Loucy (cell line): ENCODE data around the gene CALML3.

Experiments used
- H2AFZ ChIP-seq: fragments of 200-600 bp; sonication (generic); 2 replicates; pipeline ENCODE4 v1.6.0; 2016; ENCODE audit warnings: antibody characterized with exemption, mild to moderate bottlenecking, low read length, moderate library complexity
- H3F3A ChIP-seq: fragments of 200-600 bp; 2 replicates; pipeline ENCODE4 v1.6.0; 2016; ENCODE audit warnings: antibody characterized with exemption, low read depth, mild to moderate bottlenecking
- H3K27me3 ChIP-seq: fragments of 200-600 bp; sonication (generic); 2 replicates; pipeline ENCODE4 v1.6.1; 2014; ENCODE audit warnings: low read length, mild to moderate bottlenecking; ENCODE audit not compliant: insufficient read depth, poor library complexity, severe bottlenecking
- H3K36me3 ChIP-seq: fragments of 200-600 bp; sonication (generic); 2 replicates; pipeline ENCODE4 v1.6.1; 2016; ENCODE audit warnings: low read length; ENCODE audit not compliant: insufficient read depth
- H3K4me1 ChIP-seq: fragments of 200-600 bp; sonication (generic); 2 replicates; pipeline ENCODE4 v1.5.1; 2014; ENCODE audit warnings: low read length, mild to moderate bottlenecking; ENCODE audit not compliant: insufficient read depth, poor library complexity, severe bottlenecking
- H3K4me2 ChIP-seq: fragments of 200-600 bp; sonication (generic); 2 replicates; pipeline ENCODE4 v1.6.0; 2014; ENCODE audit warnings: antibody characterized with exemption, low read length, low read depth, mild to moderate bottlenecking; ENCODE audit not compliant: poor library complexity, severe bottlenecking
- H3K4me3 ChIP-seq: fragments of 200-600 bp; sonication (generic); 2 replicates; pipeline ENCODE4 v1.5.1; 2014; ENCODE audit warnings: low read length, mild to moderate bottlenecking, mixed read lengths; ENCODE audit not compliant: poor library complexity, severe bottlenecking
- H3K79me2 ChIP-seq: fragments of 200-600 bp; sonication (generic); 2 replicates; pipeline ENCODE4 v1.6.1; 2014; ENCODE audit warnings: low read length; ENCODE audit not compliant: insufficient read depth
- H3K9ac ChIP-seq: fragments of 200-600 bp; sonication (generic); 2 replicates; pipeline ENCODE4 v1.6.0; 2014; ENCODE audit warnings: mild to moderate bottlenecking, low read depth, low read length, moderate library complexity; ENCODE audit not compliant: poor library complexity, severe bottlenecking
- H3K9me2 ChIP-seq: fragments of 200-600 bp; sonication (generic); replicated peaks from 2 replicates; pipeline ENCODE4 v1.6.1; 2016; ENCODE audit warnings: low read depth, low read length, mixed read lengths
- H3K9me3 ChIP-seq: fragments of 200-600 bp; sonication (generic); 2 replicates; pipeline ENCODE4 v1.6.1; 2014; ENCODE audit warnings: mild to moderate bottlenecking, antibody characterized with exemption, low read length, low read depth; ENCODE audit not compliant: insufficient read depth
- H4K20me1 ChIP-seq: fragments of 200-600 bp; sonication (generic); 2 replicates; pipeline ENCODE4 v1.6.0; 2014; ENCODE audit warnings: antibody characterized with exemption, low read length, mild to moderate bottlenecking; ENCODE audit not compliant: insufficient read depth, poor library complexity, severe bottlenecking
- EZH2phosphoT487 ChIP-seq: fragments of 200-600 bp; IDR thresholded peaks from 2 replicates; pipeline ENCODE4 v1.6.1; 2018; ENCODE audit warnings: antibody characterized with exemption, mild to moderate bottlenecking, moderate library complexity, borderline replicate concordance
- TF ChIP-seq, protein P1 (sequence below): fragments of 200-600 bp; sonication (generic); conservative IDR thresholded peaks from 2 replicates; pipeline ENCODE4 v1.5.1; 2014; ENCODE audit warnings: mild to moderate bottlenecking, antibody characterized with exemption, low read length

CALML3 gene

DNA sequence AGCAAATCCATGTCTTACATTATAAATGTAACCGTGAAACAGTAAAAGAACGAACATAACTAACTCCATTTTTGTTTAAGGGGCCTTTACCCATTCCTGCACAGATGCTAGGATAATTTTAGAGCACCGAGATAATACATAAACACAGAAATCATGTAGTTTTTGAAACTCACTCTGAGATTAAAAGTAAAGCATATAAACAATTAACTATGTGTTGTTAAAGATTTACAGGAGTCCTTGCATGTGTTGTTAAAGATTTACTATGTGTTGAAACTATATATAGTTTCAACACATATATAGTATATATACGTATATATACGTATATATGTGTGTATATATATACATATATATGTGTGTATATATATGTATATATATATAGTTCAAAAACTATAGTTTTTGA, 7.2 kb upstream of the CALML3 start:
- no peaks in the 10 kb centered on the region for H3K79me2 ChIP-seq
- no peaks in the 10 kb centered on the region for H3K9me3 ChIP-seq
- H3K4me1 ChIP-seq = peaks cover 4% of the 10 kb centered on the region
- H3K4me3 ChIP-seq = no peak overlapping the region
- H3F3A ChIP-seq = no peaks in the 10 kb centered on the region
- no peak overlapping the region for H2AFZ ChIP-seq
- no peak overlapping the region for H3K4me2 ChIP-seq
- no peaks in the 10 kb centered on the region for H3K36me3 ChIP-seq
- no peaks in the 10 kb centered on the region for H3K9me2 ChIP-seq
- H3K27me3 ChIP-seq = no peaks in the 10 kb centered on the region
- H3K9ac ChIP-seq = no peak overlapping the region
- no peaks in the 10 kb centered on the region for H4K20me1 ChIP-seq
- no peak for TF ChIP-seq EZH2phosphoT487
- TF ChIP-seq, protein P1, sequence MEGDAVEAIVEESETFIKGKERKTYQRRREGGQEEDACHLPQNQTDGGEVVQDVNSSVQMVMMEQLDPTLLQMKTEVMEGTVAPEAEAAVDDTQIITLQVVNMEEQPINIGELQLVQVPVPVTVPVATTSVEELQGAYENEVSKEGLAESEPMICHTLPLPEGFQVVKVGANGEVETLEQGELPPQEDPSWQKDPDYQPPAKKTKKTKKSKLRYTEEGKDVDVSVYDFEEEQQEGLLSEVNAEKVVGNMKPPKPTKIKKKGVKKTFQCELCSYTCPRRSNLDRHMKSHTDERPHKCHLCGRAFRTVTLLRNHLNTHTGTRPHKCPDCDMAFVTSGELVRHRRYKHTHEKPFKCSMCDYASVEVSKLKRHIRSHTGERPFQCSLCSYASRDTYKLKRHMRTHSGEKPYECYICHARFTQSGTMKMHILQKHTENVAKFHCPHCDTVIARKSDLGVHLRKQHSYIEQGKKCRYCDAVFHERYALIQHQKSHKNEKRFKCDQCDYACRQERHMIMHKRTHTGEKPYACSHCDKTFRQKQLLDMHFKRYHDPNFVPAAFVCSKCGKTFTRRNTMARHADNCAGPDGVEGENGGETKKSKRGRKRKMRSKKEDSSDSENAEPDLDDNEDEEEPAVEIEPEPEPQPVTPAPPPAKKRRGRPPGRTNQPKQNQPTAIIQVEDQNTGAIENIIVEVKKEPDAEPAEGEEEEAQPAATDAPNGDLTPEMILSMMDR = no peak

DNA sequence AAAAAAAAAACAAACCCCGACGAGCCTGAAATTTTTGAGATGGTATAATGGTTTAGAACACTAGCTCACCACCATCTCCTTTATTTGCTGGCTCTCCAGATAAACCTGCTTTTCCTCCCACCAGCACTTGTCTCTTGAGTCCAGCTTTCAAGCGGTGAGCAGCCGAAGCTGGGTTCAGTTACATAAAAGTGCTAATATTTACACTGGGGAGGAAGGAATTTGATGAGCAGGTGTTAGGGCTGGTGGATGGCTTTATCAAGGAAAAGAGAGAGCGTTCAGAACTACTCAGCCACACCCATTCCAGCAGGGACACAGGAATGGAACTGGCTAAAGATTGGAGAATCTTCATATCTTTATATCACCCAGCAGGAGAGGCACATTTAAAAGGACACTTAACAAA, 6.6 kb upstream of the CALML3 start:
- H3F3A ChIP-seq = no peaks in the 10 kb centered on the region
- H3K36me3 ChIP-seq = no peaks in the 10 kb centered on the region
- H3K79me2 ChIP-seq = no peaks in the 10 kb centered on the region
- H4K20me1 ChIP-seq = no peaks in the 10 kb centered on the region
- H3K9me2 ChIP-seq = no peaks in the 10 kb centered on the region
- H3K4me2 ChIP-seq = no peak overlapping the region
- H3K4me1 ChIP-seq = peaks cover 3% of the 10 kb centered on the region
- no peaks in the 10 kb centered on the region for H3K9me3 ChIP-seq
- no peak overlapping the region for H2AFZ ChIP-seq
- H3K9ac ChIP-seq = no peak overlapping the region
- TF ChIP-seq EZH2phosphoT487 = no peak
- TF ChIP-seq, protein P1 = no peak
- H3K27me3 ChIP-seq = no peaks in the 10 kb centered on the region
- H3K4me3 ChIP-seq = no peak overlapping the region

DNA sequence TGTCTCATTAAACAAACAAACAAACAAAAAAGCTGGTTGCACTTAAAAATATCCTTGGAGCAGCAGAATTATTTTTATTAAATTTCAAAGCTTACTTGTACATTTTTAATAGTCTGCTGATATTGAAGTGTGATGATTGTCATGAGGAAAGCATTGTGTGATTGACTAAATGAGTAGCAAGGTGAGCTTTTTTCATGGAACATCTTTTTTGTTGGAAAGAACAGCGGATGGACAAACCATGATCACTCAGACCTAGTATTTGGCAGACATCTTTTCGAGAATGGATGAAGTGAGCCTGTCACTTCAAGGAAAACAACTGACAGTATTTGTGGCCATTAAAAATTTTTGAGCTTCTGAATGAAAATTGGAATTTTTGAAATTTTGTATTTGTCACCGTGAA, 5.7 kb upstream of the CALML3 start:
- Histone ChIP-seq H3K79me2 (no peaks in the 10 kb centered on the region), H3K9me3 (no peaks in the 10 kb centered on the region), H3K36me3 (no peaks in the 10 kb centered on the region), H2AFZ (no peak overlapping the region), H3K9me2 (no peaks in the 10 kb centered on the region), H3K27me3 (no peaks in the 10 kb centered on the region), H3F3A (no peaks in the 10 kb centered on the region), H4K20me1 (no peaks in the 10 kb centered on the region), H3K4me2 (no peak overlapping the region), H3K4me3 (no peak overlapping the region), H3K9ac (no peak overlapping the region), H3K4me1 (no peaks in the 10 kb centered on the region)
- no peak for TF ChIP-seq EZH2phosphoT487
- TF ChIP-seq, protein P1 = no peak
